ENCODE results near the gene CPEB1.
A peak's percentile ranks its signal among the peaks of the same experiment; 100 is the strongest.

Gene CPEB1

DNA sequence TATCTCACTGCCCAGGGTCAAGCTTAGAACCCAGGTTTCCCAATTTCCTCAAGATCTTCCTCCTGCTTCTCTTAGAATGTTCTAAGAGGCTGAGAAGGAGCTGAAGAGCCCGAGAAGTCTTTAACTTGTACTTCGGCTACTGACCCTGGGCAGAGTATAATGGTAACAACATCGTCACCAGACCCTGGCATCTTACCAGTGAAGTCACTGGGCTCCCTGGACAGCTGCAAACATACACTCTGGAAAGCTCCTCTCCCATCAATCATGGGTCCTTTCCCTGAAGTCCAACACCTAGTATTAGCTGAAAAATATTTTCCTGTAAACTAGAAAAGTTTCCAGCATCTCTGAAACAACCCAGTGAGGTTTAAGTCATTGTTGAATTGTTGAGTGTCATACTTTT is 22.7 kb downstream of the CPEB1 start:
- H3K4me3 ChIP-seq (ENCODE audit: low read length): no peak overlapping the region
- no peak for DNase-seq (ENCODE audit: low read depth)
- TF ChIP-seq CTCF (IDR thresholded peaks at IDR 0.05; ENCODE audit: insufficient read depth, low read depth, low read length, missing control alignments): no peak

GRCh38 chr15:82624008-82624407 is 23.2 kb downstream of the CPEB1 start:
- TF ChIP-seq CTCF (IDR thresholded peaks at IDR 0.05; ENCODE audit: insufficient read depth, low read depth, low read length, missing control alignments): no peak
- no peak overlapping the region for H3K4me3 ChIP-seq (ENCODE audit: low read length)
- DNase-seq (ENCODE audit: low read depth): peak; percentile 16

GRCh38 chr15:82621970-82622369 is 25.2 kb downstream of the CPEB1 start:
- no peak overlapping the region for H3K4me3 ChIP-seq (ENCODE audit: low read length)
- peak; percentile 28 for TF ChIP-seq CTCF (IDR thresholded peaks at IDR 0.05; ENCODE audit: insufficient read depth, low read depth, low read length, missing control alignments)
- DNase-seq (ENCODE audit: low read depth): peak; percentile 9

DNA sequence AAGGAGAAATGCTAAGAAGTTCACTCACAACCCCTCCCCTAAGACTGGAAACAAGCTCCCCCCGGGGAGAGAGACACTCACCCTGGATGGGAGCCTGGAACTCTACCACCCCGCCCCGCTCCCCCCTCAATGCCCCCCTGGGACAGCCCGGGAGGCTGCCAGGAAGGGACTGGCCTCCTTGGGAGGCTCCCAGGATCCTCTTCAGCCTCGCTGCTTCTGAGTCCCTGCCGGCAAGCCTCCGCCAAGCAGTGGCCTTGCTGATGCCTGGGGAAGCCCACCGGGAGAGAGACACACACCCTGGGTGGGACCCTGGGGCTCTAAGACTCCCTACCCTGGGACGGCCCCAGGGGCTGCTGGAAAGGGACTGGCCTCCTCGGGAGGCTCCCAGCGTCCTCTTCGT is 33.4 kb downstream of the CPEB1 start:
- no peak for DNase-seq (ENCODE audit: low read depth)
- no peak overlapping the region for H3K4me3 ChIP-seq (ENCODE audit: low read length)
- no peak for TF ChIP-seq CTCF (IDR thresholded peaks at IDR 0.05; ENCODE audit: insufficient read depth, low read depth, low read length, missing control alignments)

- TF ChIP-seq CTCF (IDR thresholded peaks at IDR 0.05; ENCODE audit: insufficient read depth, low read depth, low read length, missing control alignments): no peak
- H3K4me3 ChIP-seq (ENCODE audit: low read length): no peak overlapping the region
- no peak for DNase-seq (ENCODE audit: low read depth)
Measured at GRCh38 chr15:82611348-82611747, 35.8 kb downstream of the CPEB1 start.

DNA sequence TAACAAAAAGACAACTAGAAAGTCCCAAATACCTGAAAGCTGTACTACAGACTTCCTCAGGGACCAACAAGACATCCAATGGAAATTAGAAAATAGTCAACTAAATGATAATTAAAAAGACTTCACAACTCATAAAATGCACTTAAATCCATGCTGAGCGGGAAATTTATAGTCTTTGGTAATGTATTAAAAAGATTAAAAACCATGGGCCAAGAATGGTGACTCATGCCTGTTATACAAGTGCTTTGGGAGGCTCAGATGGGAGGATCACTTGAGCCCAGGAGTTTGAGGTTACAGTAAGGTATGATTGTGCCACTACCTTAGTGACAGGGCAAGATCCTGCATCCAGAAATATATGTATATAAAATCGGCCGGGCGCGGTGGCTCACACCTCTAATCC is 45.0 kb downstream of the CPEB1 start:
- H3K4me3 ChIP-seq (ENCODE audit: low read length): no peak overlapping the region
- DNase-seq (ENCODE audit: low read depth): no peak
- TF ChIP-seq CTCF (IDR thresholded peaks at IDR 0.05; ENCODE audit: insufficient read depth, low read depth, low read length, missing control alignments): no peak

DNA sequence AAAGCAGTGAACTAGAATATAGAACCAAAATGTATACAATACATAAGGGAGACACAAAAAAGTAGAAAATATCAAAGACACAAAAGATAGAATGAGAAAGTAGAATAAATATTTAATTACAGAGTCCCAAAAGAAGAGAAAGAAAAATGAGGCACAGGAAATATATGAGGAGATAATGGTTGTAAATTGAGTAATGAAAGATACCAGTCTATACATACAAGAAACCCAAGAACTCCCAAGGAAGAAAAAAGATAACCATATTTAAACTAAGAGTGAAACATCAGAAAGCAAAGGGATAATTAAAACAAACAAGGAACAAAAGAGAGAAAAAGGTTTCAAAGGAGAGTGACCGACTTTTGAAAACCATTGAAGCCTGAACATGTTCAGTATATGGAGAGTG is 47.3 kb downstream of the CPEB1 start:
- no peak for TF ChIP-seq CTCF (IDR thresholded peaks at IDR 0.05; ENCODE audit: insufficient read depth, low read depth, low read length, missing control alignments)
- DNase-seq (ENCODE audit: low read depth): no peak
- H3K4me3 ChIP-seq (ENCODE audit: low read length): no peak overlapping the region

Data from epithelial cell of esophagus (primary cell).